Parathyroid adenoma (tissue), 2 donors: Measurements from ENCODE around the gene TRABD2B.

Experiments
- H2AFZ ChIP-seq: fragments of 300-600 bp; sonication (generic); one replicate; pipeline ENCODE4 v1.7.0; 2017; ENCODE audit warnings: antibody characterized with exemption, mild to moderate bottlenecking
- H3K27ac ChIP-seq: fragments of 300-600 bp; sonication (generic); one replicate; pipeline ENCODE4 v1.7.0; 2017
- H3K27me3 ChIP-seq: fragments of 300-600 bp; sonication (generic); one replicate; pipeline ENCODE4 v1.7.0; 2017; ENCODE audit warnings: low read length; ENCODE audit not compliant: control insufficient read depth, insufficient read depth
- H3K36me3 ChIP-seq: fragments of 300-600 bp; sonication (generic); one replicate; pipeline ENCODE4 v1.7.0; 2017; ENCODE audit warnings: low read length; ENCODE audit not compliant: control insufficient read depth, insufficient read depth
- H3K4me1 ChIP-seq: fragments of 300-600 bp; sonication (generic); one replicate; pipeline ENCODE4 v1.7.0; 2017; ENCODE audit warnings: control low read depth
- H3K4me2 ChIP-seq: fragments of 300-600 bp; sonication (generic); one replicate; pipeline ENCODE4 v1.7.0; 2017; ENCODE audit warnings: low read length
- H3K4me3 ChIP-seq: fragments of 300-600 bp; sonication (generic); one replicate; pipeline ENCODE4 v1.7.0; 2017; ENCODE audit warnings: low read depth, low read length
- H3K79me2 ChIP-seq: fragments of 300-600 bp; sonication (generic); one replicate; pipeline ENCODE4 v1.7.0; 2017; ENCODE audit warnings: control low read depth
- H3K9ac ChIP-seq: fragments of 300-600 bp; sonication (generic); one replicate; pipeline ENCODE4 v1.7.0; 2017; ENCODE audit warnings: mild to moderate bottlenecking
- H3K9me3 ChIP-seq: fragments of 300-600 bp; sonication (generic); one replicate; pipeline ENCODE4 v1.7.0; 2017; ENCODE audit warnings: low read length; ENCODE audit not compliant: control insufficient read depth
- TF ChIP-seq, protein P1 (sequence below): fragments of 300-600 bp; sonication (generic); IDR thresholded peaks from one replicate; pipeline ENCODE4 v1.7.0; 2017; ENCODE audit warnings: antibody characterized with exemption, mild to moderate bottlenecking
- donor health status: primary hyperparathyroidism.

The TRABD2B gene

DNA sequence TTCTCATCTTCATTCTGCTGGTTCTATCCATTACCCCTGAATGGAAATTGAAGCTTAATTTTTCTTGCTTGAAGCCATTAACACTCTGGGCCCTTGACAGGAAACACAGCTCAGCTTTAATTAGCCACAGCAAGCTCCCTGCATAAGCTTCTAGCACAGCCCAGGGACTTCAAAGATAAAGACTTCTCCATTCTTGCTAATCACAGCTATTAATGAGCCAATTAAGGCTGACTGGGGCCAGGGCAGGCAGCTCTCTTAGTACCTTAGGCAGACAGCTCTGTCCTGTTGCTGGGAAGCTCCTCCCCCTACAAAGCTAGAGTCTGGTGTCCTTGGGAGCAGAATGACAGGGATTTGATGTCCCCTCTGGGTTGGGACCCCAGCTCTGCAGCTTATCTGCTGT is 27.9 kb upstream of the TRABD2B start:
- H3K4me3 ChIP-seq = no peak overlapping the region
- H2AFZ ChIP-seq = no peak overlapping the region
- no peaks in the 10 kb centered on the region for H3K79me2 ChIP-seq
- no peak overlapping the region for H3K27ac ChIP-seq
- H3K9ac ChIP-seq = no peak overlapping the region
- TF ChIP-seq, protein P1, sequence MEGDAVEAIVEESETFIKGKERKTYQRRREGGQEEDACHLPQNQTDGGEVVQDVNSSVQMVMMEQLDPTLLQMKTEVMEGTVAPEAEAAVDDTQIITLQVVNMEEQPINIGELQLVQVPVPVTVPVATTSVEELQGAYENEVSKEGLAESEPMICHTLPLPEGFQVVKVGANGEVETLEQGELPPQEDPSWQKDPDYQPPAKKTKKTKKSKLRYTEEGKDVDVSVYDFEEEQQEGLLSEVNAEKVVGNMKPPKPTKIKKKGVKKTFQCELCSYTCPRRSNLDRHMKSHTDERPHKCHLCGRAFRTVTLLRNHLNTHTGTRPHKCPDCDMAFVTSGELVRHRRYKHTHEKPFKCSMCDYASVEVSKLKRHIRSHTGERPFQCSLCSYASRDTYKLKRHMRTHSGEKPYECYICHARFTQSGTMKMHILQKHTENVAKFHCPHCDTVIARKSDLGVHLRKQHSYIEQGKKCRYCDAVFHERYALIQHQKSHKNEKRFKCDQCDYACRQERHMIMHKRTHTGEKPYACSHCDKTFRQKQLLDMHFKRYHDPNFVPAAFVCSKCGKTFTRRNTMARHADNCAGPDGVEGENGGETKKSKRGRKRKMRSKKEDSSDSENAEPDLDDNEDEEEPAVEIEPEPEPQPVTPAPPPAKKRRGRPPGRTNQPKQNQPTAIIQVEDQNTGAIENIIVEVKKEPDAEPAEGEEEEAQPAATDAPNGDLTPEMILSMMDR = no peak
- H3K9me3 ChIP-seq = no peaks in the 10 kb centered on the region
- no peaks in the 10 kb centered on the region for H3K36me3 ChIP-seq
- H3K4me2 ChIP-seq = no peak overlapping the region
- H3K4me1 ChIP-seq = no peaks in the 10 kb centered on the region
- no peaks in the 10 kb centered on the region for H3K27me3 ChIP-seq

DNA sequence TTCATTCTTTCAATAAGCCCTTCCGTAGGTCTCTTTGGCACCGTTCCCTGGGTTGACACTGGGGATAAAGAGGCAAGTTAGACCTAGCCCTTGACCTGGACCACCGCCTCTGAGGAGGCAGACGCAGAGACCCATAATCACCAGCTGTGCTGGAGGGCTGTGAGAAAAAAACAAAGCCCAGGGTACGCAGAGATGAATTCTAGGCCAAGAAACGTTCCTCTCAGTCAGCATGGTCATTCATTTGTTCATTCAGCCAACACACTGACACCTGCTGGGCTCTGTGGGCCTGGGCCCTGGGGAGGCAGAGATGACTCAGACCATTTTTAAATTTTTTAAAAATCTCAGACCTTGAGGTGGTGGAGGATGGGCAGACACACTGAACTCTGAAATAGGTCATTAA is 26.3 kb upstream of the TRABD2B start:
- Histone ChIP-seq H3K79me2 (no peaks in the 10 kb centered on the region), H2AFZ (no peak overlapping the region), H3K4me2 (no peak overlapping the region), H3K9ac (no peak overlapping the region), H3K4me3 (no peak overlapping the region), H3K27me3 (no peaks in the 10 kb centered on the region), H3K4me1 (no peaks in the 10 kb centered on the region), H3K27ac (no peak overlapping the region), H3K36me3 (no peaks in the 10 kb centered on the region), H3K9me3 (no peaks in the 10 kb centered on the region)
- TF ChIP-seq, protein P1 = no peak

- Histone ChIP-seq H3K27me3 (no peaks in the 10 kb centered on the region), H2AFZ (no peak overlapping the region), H3K9me3 (no peaks in the 10 kb centered on the region), H3K4me1 (no peaks in the 10 kb centered on the region), H3K4me2 (no peak overlapping the region), H3K79me2 (no peaks in the 10 kb centered on the region), H3K4me3 (no peak overlapping the region), H3K9ac (no peak overlapping the region), H3K27ac (no peak overlapping the region), H3K36me3 (no peaks in the 10 kb centered on the region)
- TF ChIP-seq, protein P1 = no peak
Observed at GRCh38 chr1:48022306-48022705, 25.1 kb upstream of the TRABD2B start.

DNA sequence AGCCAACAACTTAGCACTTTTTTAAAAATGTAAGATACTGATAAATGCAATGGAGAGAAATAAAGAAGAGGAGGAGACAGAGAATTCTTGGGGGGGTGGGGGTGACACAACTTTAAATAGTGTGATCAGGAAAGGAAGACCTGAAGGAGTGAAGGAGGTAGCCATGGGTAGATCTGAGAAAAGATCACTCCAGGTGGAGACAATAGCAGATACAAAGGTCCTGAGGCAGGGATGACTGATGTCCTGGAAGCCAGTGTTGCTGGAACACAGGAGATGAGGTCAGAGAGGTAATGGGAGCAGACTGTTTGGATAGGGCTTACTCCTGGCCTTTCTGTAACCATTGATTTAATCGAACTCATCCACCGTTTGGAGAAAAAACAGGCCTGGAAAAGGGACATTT is 24.6 kb upstream of the TRABD2B start:
- no peaks in the 10 kb centered on the region for H3K9me3 ChIP-seq
- H2AFZ ChIP-seq = no peak overlapping the region
- H3K4me1 ChIP-seq = no peaks in the 10 kb centered on the region
- H3K27ac ChIP-seq = no peak overlapping the region
- H3K9ac ChIP-seq = no peak overlapping the region
- no peaks in the 10 kb centered on the region for H3K27me3 ChIP-seq
- TF ChIP-seq, protein P1 = no peak
- H3K79me2 ChIP-seq = no peaks in the 10 kb centered on the region
- H3K36me3 ChIP-seq = no peaks in the 10 kb centered on the region
- no peak overlapping the region for H3K4me2 ChIP-seq
- no peak overlapping the region for H3K4me3 ChIP-seq

DNA sequence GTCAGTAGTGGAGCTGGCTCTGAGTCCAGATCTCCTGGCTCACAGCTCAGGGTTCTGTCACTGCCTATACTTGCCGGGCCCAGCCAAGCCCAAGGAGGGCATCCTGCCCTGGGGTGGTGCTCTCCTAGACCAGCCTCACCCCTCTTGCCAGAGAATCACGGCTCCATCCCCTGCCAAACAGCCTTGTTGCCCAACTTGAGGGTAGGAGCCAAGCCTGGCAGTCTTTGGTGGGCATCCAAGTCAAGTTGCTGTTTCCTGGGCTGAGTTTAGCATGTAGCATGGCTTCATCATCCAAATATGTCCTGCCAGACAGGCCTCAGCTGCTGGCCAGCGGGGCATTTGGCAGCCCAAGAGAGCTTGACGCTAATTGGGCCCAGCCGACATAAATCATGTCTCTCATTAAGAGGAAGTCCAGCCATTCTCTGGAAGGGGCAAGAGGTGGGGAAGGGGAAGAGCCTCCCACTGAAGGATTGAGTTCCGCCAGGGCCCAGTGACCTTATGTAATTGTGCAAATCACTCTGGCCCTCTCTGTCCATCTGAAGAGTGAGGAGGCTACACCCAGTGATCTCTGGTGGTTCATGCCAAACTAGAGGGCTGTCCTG is 22.6 kb upstream of the TRABD2B start:
- no peak overlapping the region for H2AFZ ChIP-seq
- H3K9me3 ChIP-seq = no peaks in the 10 kb centered on the region
- no peaks in the 10 kb centered on the region for H3K4me1 ChIP-seq
- H3K4me2 ChIP-seq = no peak overlapping the region
- H3K27ac ChIP-seq = no peak overlapping the region
- no peak overlapping the region for H3K9ac ChIP-seq
- no peaks in the 10 kb centered on the region for H3K79me2 ChIP-seq
- H3K4me3 ChIP-seq = no peak overlapping the region
- H3K36me3 ChIP-seq = no peaks in the 10 kb centered on the region
- H3K27me3 ChIP-seq = no peaks in the 10 kb centered on the region
- TF ChIP-seq, protein P1 = no peak
